ENCODE measurements around the gene TMEM243. TPM values are rescaled to one million over a fixed set of nuclear protein-coding genes. Genes with fewer than 3 reads are reported as not detected.
"Not testable (repeated sequence)": the region's sequence is repeated elsewhere in the genome, so short reads cannot be mapped to it uniquely, and the experiment has no call there.

Gene TMEM243
- total and polyA plus RNA-seq, 2 of the 4 experiments (the other 2 are of a cell fraction) = 28.7 to 31.1 TPM

DNA sequence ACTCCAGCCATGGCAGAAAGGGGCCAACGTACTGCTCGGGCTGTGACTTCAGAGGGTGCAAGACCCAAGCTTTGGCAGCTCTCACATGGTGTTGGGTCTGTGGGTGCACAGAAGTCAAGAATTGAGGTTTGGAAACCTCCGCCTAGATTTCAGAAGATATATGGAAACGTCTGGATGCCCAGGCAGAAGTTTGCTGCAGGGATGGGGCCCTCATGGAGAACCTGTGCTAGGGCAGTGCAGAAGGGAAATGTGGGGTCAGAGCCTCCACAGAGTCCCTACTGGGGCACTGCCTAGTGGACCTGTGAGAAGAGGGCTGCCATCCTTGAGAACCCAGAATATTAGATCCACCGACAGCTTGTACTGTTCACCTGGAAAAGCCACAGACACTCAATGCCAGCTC, 26.1 kb upstream of the TMEM243 start:
- POLR2A ChIA-PET (ENCODE audit: unreplicated experiment); H3K9me1 ChIP-seq (ENCODE audit: insufficient read depth, low read length); in situ Hi-C loops (cut with MboI; ENCODE audit: low sequenced_read_pairs); H2AK9ac ChIP-seq (replicated peaks; ENCODE audit: low read depth, low read length, poor library complexity); H2BK15ac ChIP-seq (ENCODE audit: low read depth, low read length); H3K18ac ChIP-seq (ENCODE audit: low read depth, low read length); H4K91ac ChIP-seq (ENCODE audit: insufficient read depth, low read depth, low read length); H4K20me1 ChIP-seq (ENCODE audit: insufficient read depth, low read length); H2BK20ac ChIP-seq (ENCODE audit: low read depth, low read length); H3K4me3 ChIP-seq (ENCODE audit: insufficient read depth, low read depth, low read length); H2BK5ac ChIP-seq (ENCODE audit: low read depth, low read length, poor library complexity, severe bottlenecking); H4K8ac ChIP-seq (ENCODE audit: low read depth in 2 of 2, low read length in 2 of 2); H3K4me2 ChIP-seq (ENCODE audit: low read depth, low read length); DNase-seq; H3K14ac ChIP-seq (replicated peaks; ENCODE audit: low read depth, low read length); BruUV-seq (replicated peaks); intact Hi-C loops (cut with micrococcal nuclease); H3K4ac ChIP-seq (ENCODE audit: low read depth, low read length); ATAC-seq (ENCODE audit: low read depth); H3K23ac ChIP-seq (ENCODE audit: low read depth, low read length); H2BK120ac ChIP-seq (ENCODE audit: low read depth, low read length); H2AFZ ChIP-seq (replicated peaks; ENCODE audit: low read length, poor library complexity); H3K9ac ChIP-seq (ENCODE audit: low read depth, low read length); H3K4me1 ChIP-seq (ENCODE audit: control insufficient read depth, insufficient read depth, low read length); CTCF ChIA-PET; H3K36me3 ChIP-seq (ENCODE audit: control insufficient read depth, insufficient read depth, low read length); H2AK5ac ChIP-seq (ENCODE audit: low read depth, low read length); dilution Hi-C loops (cut with HindIII; ENCODE audit: low sequenced_read_pairs, unreplicated experiment); H3K27ac ChIP-seq (ENCODE audit: insufficient read depth, low read length); H3K9me3 ChIP-seq (ENCODE audit: control insufficient read depth, insufficient read depth, low read length); H4K5ac ChIP-seq (ENCODE audit: low read depth, low read length); H3K56ac ChIP-seq (ENCODE audit: extremely low read depth, insufficient read depth, low read length); H3K27me3 ChIP-seq (ENCODE audit: control insufficient read depth, insufficient read depth, low read length); H3K79me1 ChIP-seq (ENCODE audit: low read depth in 1 of 2, low read length in 2 of 2): not testable (repeated sequence)
- WGBS, 2 experiments (ENCODE audit: extremely low coverage in 2 of 2, insufficient read length in 1 of 2) = 70% methylated on average over 3 of the region's 5 CpGs; no CpG with 5 or more reads in 1 of the 2 experiments

DNA sequence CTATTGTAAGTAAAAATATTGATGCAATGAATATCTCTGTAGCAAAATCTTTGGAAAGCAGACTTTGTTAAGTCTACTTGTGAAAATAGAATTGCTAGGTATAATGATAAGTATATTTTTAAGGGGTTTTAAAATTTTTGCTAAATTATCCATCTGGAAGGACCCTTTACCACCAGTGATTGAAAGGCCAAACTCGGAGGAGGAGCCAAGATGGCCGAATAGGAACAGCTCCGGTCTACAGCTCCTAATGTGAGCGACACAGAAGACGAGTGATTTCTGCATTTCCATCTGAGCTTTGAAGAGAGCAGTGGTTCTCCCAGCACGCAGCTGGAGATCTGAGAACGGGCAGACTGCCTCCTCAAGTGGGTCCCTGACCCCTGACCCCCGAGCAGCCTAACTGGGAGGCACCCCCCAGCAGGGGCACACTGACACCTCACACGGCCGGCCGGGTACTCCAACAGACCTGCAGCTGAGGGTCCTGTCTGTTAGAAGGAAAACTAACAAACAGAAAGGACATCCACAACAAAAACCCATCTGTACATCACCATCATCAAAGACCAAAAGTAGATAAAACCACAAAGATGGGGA, 19.0 kb upstream of the TMEM243 start:
- H2AFZ ChIP-seq (replicated peaks; ENCODE audit: low read length, poor library complexity); H2BK120ac ChIP-seq (ENCODE audit: low read depth, low read length); H4K8ac ChIP-seq (ENCODE audit: low read depth in 2 of 2, low read length in 2 of 2); H3K9me1 ChIP-seq (ENCODE audit: insufficient read depth, low read length); H3K23ac ChIP-seq (ENCODE audit: low read depth, low read length); dilution Hi-C loops (cut with HindIII; ENCODE audit: low sequenced_read_pairs, unreplicated experiment); H4K91ac ChIP-seq (ENCODE audit: insufficient read depth, low read depth, low read length); H2BK20ac ChIP-seq (ENCODE audit: low read depth, low read length); H3K27ac ChIP-seq (ENCODE audit: insufficient read depth, low read length); H3K27me3 ChIP-seq (ENCODE audit: control insufficient read depth, insufficient read depth, low read length); H4K20me1 ChIP-seq (ENCODE audit: insufficient read depth, low read length); H3K9ac ChIP-seq (ENCODE audit: low read depth, low read length); H2AK9ac ChIP-seq (replicated peaks; ENCODE audit: low read depth, low read length, poor library complexity); H2AK5ac ChIP-seq (ENCODE audit: low read depth, low read length); H4K5ac ChIP-seq (ENCODE audit: low read depth, low read length); BruUV-seq (replicated peaks); H3K36me3 ChIP-seq (ENCODE audit: control insufficient read depth, insufficient read depth, low read length); H2BK5ac ChIP-seq (ENCODE audit: low read depth, low read length, poor library complexity, severe bottlenecking); H3K18ac ChIP-seq (ENCODE audit: low read depth, low read length); H3K4ac ChIP-seq (ENCODE audit: low read depth, low read length); H2BK15ac ChIP-seq (ENCODE audit: low read depth, low read length); intact Hi-C loops (cut with micrococcal nuclease); DNase-seq; H3K4me1 ChIP-seq (ENCODE audit: control insufficient read depth, insufficient read depth, low read length); H3K56ac ChIP-seq (ENCODE audit: extremely low read depth, insufficient read depth, low read length); H3K9me3 ChIP-seq (ENCODE audit: control insufficient read depth, insufficient read depth, low read length); H3K4me3 ChIP-seq (ENCODE audit: insufficient read depth, low read depth, low read length); H3K4me2 ChIP-seq (ENCODE audit: low read depth, low read length); H3K14ac ChIP-seq (replicated peaks; ENCODE audit: low read depth, low read length); ATAC-seq (ENCODE audit: low read depth); H3K79me1 ChIP-seq (ENCODE audit: low read depth in 1 of 2, low read length in 2 of 2): not testable (repeated sequence)
- in situ Hi-C loops (cut with MboI; ENCODE audit: low sequenced_read_pairs) = loop anchor here (5.0 kb wide), 1 partner anchor 301 kb away; no protein-coding TSS in a partner anchor
- WGBS, 2 experiments (ENCODE audit: extremely low coverage in 2 of 2, insufficient read length in 1 of 2) = no CpG with 5 or more reads among the region's 11 CpGs
- POLR2A ChIA-PET (ENCODE audit: unreplicated experiment) = interaction anchor here (0.6 kb wide), 1 partner anchor 825 kb away, joined by 3 read pairs; no protein-coding TSS in a partner anchor
- CTCF ChIA-PET = interaction anchor here (1.5 kb wide), 1 partner anchor 312 kb away, joined by 6 read pairs; no protein-coding TSS in a partner anchor

All from IMR-90 (cell line).